ENCODE data around the gene ASIC3.

DNA sequence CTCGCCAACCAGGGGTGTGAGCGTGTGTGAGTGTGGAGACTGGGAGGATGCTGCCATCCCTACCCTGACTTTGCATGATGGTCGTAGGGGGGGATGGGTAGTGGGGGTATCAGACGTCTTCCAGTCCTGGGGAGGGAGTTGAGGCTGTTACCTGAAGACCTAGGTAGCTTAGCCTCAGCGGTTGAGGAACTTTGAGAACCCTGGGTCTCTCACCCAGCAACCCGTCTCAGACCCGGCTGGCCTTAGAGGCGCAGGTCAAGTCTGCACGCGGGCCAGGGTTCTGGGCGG is 13.7 kb downstream of the ASIC3 start:
- TF ChIP-seq CTCF (IDR thresholded peaks at IDR 0.05) (no peak), POLR2A (IDR thresholded peaks at IDR 0.05) (no peak)
